Upper lobe of left lung (tissue), 4 donors: ENCODE measurements around the gene KIAA2012.

Source experiments
- POLR2AphosphoS5 ChIP-seq, 2 donors: sonication (generic); formaldehyde crosslinking; IDR thresholded peaks; one replicate each; pipeline ENCODE4 v1.5.1; 2017; ENCODE audit warnings: antibody characterized with exemption in 2 of 2
- TF ChIP-seq, protein P1 (sequence below), 6 experiments: fragments of 450-650 bp in 4 of 6; fragments of 200-600 bp in 2 of 6; sonication (generic) in 2 of 6; IDR thresholded peaks; one replicate each; pipeline ENCODE4 v1.5.1; 2016 to 2019; ENCODE audit warnings: antibody characterized with exemption in 6 of 6

- TF ChIP-seq, protein P1, sequence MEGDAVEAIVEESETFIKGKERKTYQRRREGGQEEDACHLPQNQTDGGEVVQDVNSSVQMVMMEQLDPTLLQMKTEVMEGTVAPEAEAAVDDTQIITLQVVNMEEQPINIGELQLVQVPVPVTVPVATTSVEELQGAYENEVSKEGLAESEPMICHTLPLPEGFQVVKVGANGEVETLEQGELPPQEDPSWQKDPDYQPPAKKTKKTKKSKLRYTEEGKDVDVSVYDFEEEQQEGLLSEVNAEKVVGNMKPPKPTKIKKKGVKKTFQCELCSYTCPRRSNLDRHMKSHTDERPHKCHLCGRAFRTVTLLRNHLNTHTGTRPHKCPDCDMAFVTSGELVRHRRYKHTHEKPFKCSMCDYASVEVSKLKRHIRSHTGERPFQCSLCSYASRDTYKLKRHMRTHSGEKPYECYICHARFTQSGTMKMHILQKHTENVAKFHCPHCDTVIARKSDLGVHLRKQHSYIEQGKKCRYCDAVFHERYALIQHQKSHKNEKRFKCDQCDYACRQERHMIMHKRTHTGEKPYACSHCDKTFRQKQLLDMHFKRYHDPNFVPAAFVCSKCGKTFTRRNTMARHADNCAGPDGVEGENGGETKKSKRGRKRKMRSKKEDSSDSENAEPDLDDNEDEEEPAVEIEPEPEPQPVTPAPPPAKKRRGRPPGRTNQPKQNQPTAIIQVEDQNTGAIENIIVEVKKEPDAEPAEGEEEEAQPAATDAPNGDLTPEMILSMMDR (IDR thresholded peaks at IDR 0.05) = peak in 5 of 6 experiments; percentile 9 to 57 (median 27)
- no peak for TF ChIP-seq POLR2AphosphoS5 (IDR thresholded peaks at IDR 0.05)
Measured at GRCh38 chr2:202035089-202035940, 37.7 kb upstream of the KIAA2012 start.
